Osteocyte (in vitro differentiated cells): ENCODE data around the gene TIMM8A. TPM values are rescaled to one million over a fixed set of nuclear protein-coding genes. Genes with fewer than 3 reads are reported as not detected.
A peak's percentile ranks its signal among the peaks of the same experiment; 100 is the strongest.

Experiments used
- DNase-seq: peaks from one replicate; pipeline ENCODE4 v3.0.0; 2021; ENCODE audit warnings: mixed read lengths; ENCODE audit not compliant: unreplicated experiment; ENCODE audit errors: extremely low spot score
- H3K27ac Mint-ChIP-seq: one replicate; pipeline ENCODE4 v1.8.0; 2021; ENCODE audit warnings: mild to moderate bottlenecking, mixed read lengths; ENCODE audit not compliant: unreplicated experiment
- H3K27me3 Mint-ChIP-seq: one replicate; pipeline ENCODE4 v1.8.0; 2021; ENCODE audit warnings: mixed read lengths; ENCODE audit not compliant: unreplicated experiment
- H3K36me3 Mint-ChIP-seq: one replicate; pipeline ENCODE4 v1.8.0; 2021; ENCODE audit warnings: mixed read lengths; ENCODE audit not compliant: unreplicated experiment
- H3K4me1 Mint-ChIP-seq: one replicate; pipeline ENCODE4 v1.8.0; 2021; ENCODE audit warnings: mixed read lengths; ENCODE audit not compliant: unreplicated experiment
- H3K4me3 Mint-ChIP-seq: one replicate; pipeline ENCODE4 v1.8.0; 2021; ENCODE audit warnings: mild to moderate bottlenecking, moderate library complexity, mixed read lengths; ENCODE audit not compliant: unreplicated experiment
- H3K9me3 Mint-ChIP-seq: one replicate; pipeline ENCODE4 v1.8.0; 2021; ENCODE audit warnings: mixed read lengths; ENCODE audit not compliant: unreplicated experiment
- long read RNA-seq: library from polyadenylated mRNA; unstranded; transcript quantifications from one replicate; pipeline ENCODE4 v2.0.0, GENCODE V29; 2021
- total RNA-seq: library from RNA; stranded (reverse); gene quantifications from 2 replicates; pipeline ENCODE4 v1.2.1, GENCODE V29; 2021
- TF ChIP-seq, protein P1 (sequence below): fragments of 200-600 bp; sonication (generic); IDR thresholded peaks from 2 replicates; pipeline ENCODE4 v1.5.0; 2021; ENCODE audit warnings: antibody characterized with exemption, mild to moderate bottlenecking, moderate library complexity

TIMM8A gene, protein sequence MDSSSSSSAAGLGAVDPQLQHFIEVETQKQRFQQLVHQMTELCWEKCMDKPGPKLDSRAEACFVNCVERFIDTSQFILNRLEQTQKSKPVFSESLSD
- 10.3 and 14.6 TPM in 2 replicates for total RNA-seq
- long read RNA-seq, transcript TIMM8A-205 (2 exons, 1,194 nt), result major isoform, 9 of 14 reads
- long read RNA-seq, partial matches to known transcripts, result 0 of 14 reads
- long read RNA-seq, other reads (novel, unspliced or antisense), result 1 of 14 reads

DNA sequence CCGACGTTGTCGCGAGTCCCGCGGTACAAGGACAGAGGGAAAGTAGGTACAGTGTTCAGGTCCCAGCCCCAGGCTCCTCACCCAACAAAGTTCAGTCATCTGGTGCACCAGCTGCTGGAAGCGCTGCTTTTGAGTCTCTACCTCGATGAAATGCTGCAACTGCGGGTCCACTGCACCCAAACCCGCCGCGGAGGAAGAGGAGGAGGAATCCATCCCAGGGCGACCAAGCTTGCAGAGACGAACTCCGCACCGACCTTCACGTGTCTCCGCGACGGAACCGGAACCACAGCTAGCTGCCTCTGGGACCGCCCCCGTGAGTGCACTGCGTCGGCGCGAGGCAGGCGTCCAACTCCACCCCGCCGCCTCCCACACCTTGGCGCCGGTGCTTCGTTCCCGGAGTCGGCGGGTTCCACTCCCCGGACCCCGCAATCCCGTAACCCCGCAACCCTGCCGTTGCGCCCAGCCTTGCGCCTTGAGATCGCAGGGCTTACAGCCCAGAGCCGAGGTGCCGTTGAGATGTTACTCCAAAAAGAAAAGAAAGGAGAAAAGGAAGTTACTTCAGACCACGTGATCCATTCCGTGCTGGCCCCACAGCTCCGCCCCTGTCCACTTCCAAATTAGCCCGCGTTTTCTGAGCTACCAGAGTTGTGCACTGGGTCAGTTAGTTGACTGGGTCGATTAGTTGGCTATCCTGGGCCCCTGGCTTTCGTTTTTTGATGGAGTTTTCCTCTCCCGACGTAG is at the start of gene TIMM8A:
TSS of gene TIMM8A (minus strand) at position 291 of the 741 bp plus-strand sequence. CDS start at position 213, 78 bp downstream.
- H3K27ac Mint-ChIP-seq, result peak within 1 kb of the TSS; percentile 96
- H3K36me3 Mint-ChIP-seq, result no peaks in the 10 kb centered on the region
- H3K9me3 Mint-ChIP-seq, result no peaks in the 10 kb centered on the region
- H3K4me3 Mint-ChIP-seq, result peak within 1 kb of the TSS; percentile 87
- peaks cover 11% of the 10 kb centered on the region for H3K4me1 Mint-ChIP-seq
- TF ChIP-seq, protein P1, sequence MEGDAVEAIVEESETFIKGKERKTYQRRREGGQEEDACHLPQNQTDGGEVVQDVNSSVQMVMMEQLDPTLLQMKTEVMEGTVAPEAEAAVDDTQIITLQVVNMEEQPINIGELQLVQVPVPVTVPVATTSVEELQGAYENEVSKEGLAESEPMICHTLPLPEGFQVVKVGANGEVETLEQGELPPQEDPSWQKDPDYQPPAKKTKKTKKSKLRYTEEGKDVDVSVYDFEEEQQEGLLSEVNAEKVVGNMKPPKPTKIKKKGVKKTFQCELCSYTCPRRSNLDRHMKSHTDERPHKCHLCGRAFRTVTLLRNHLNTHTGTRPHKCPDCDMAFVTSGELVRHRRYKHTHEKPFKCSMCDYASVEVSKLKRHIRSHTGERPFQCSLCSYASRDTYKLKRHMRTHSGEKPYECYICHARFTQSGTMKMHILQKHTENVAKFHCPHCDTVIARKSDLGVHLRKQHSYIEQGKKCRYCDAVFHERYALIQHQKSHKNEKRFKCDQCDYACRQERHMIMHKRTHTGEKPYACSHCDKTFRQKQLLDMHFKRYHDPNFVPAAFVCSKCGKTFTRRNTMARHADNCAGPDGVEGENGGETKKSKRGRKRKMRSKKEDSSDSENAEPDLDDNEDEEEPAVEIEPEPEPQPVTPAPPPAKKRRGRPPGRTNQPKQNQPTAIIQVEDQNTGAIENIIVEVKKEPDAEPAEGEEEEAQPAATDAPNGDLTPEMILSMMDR, result no peak
- no peaks in the 10 kb centered on the region for H3K27me3 Mint-ChIP-seq
- DNase-seq, result peak; percentile 87

DNA sequence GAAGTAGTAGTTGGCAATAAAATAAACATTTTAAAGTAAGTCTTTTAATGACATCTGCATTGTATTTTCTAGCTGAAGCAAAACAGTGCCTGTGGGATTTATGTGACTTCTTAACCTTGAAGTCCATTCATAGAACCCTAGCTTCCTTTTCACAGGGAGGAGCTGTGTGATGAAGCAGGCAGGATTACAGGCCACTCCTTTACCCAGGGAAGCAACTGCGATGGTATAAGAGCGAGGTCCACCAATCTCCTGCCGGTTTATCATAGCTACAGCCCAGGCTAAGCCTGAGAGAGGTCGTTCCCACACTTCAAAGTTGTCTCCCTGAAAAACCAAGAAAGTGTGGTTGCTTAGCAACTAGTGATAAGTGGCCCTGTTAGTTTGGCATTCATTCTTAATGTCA is 49.2 kb upstream of the TIMM8A start:
- H3K4me1 Mint-ChIP-seq, result peaks cover 4% of the 10 kb centered on the region
- no peak overlapping the region for H3K4me3 Mint-ChIP-seq
- H3K27ac Mint-ChIP-seq, result no peak overlapping the region
- TF ChIP-seq, protein P1, result no peak
- peaks cover 4% of the 10 kb centered on the region for H3K9me3 Mint-ChIP-seq
- peaks cover 10% of the 10 kb centered on the region for H3K36me3 Mint-ChIP-seq
- no peaks in the 10 kb centered on the region for H3K27me3 Mint-ChIP-seq
- DNase-seq, result no peak

DNA sequence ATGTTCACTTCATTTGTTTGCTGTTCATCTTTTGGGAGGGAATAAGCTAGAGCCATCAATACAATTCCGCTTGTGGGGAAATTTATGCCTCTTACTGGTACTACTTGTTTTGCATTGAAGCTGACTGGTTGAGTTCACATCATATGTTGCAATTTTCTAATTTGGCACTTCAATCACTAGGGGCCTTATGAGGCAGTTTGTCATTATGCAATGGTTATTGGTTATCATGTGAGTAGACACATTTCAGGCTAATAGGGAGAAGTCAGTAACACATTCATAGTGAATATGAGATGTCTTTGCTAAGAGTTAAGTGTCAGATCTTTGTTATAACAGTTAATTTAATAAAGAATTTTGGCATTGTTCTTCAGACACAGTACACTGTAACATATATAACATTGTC is 47.2 kb upstream of the TIMM8A start:
- TF ChIP-seq, protein P1, result no peak
- DNase-seq, result no peak
- H3K4me1 Mint-ChIP-seq, result peaks cover 12% of the 10 kb centered on the region
- H3K27ac Mint-ChIP-seq, result no peak overlapping the region
- peaks cover 14% of the 10 kb centered on the region for H3K36me3 Mint-ChIP-seq
- H3K27me3 Mint-ChIP-seq, result no peaks in the 10 kb centered on the region
- H3K4me3 Mint-ChIP-seq, result no peak overlapping the region
- peaks cover 4% of the 10 kb centered on the region for H3K9me3 Mint-ChIP-seq

DNA sequence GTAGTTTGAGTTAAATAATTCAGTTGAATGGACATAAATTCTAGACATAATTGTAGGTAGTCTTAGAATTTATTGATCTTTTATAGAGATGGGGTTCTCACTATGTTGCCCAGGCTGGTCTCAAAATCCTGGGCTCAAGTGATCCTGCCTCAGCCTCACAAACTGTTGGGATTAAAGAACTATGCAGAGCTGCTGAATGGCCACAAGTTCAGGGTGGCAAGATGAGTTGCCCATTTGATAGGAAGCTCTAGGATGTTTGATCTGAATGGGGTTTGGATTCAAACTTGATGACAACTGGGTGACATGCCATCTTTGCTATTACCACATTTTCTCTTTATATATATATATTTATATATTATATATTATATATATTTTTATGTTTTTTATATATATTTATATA is 45.8 kb upstream of the TIMM8A start:
- TF ChIP-seq, protein P1, result no peak
- DNase-seq, result no peak
- Mint-ChIP-seq H3K36me3 (peaks cover 14% of the 10 kb centered on the region), H3K9me3 (peaks cover 4% of the 10 kb centered on the region), H3K27ac (peak overlapping the region; percentile 41), H3K4me1 (peaks cover 12% of the 10 kb centered on the region), H3K27me3 (no peaks in the 10 kb centered on the region), H3K4me3 (no peak overlapping the region)
